ENCODE measurements around the gene CFAP43.

GRCh38 chr10:104246976-104247375 is 14.8 kb upstream of the CFAP43 start:
- TF ChIP-seq CTCF (IDR thresholded peaks at IDR 0.05) (no peak), POLR2A (IDR thresholded peaks at IDR 0.05) (no peak)

All from adrenal gland (tissue), 5 donors.